Measurements from ENCODE around the gene GTPBP3. TPM values are rescaled to one million over a fixed set of nuclear protein-coding genes. Genes with fewer than 3 reads are reported as not detected.

GTPBP3 gene
- total and polyA plus RNA-seq, 2 of the 13 experiments (the other 11 are each of a cell fraction or from before 2014, with no cell fraction given): 17.5 to 30.0 TPM

GRCh38 chr19:17348700-17349099 is 11.3 kb downstream of the GTPBP3 start:
- 2% methylated on average over 7 of the region's 12 CpGs for WGBS (ENCODE audit: low lambda C conversion rate)
- CTCF ChIA-PET (ENCODE audit: low intra/inter-chr PET ratio, low total read pairs): interaction anchor here (4.2 kb wide), 1 partner anchor 37 kb away, joined by 49 read pairs; no protein-coding TSS in a partner anchor
- peaks cover 19% of the 10 kb centered on the region; the same call in 1 of the 2 replicates for H3K4me1 ChIP-seq (ENCODE audit: insufficient read depth, low read length)
- H3K4me2 ChIP-seq (ENCODE audit: low read depth, low read length): peak overlapping the region; percentile 33; the same call in 1 of the 2 replicates
- no peaks in the 10 kb centered on the region for H3K9me3 ChIP-seq (ENCODE audit: low read length)
- H3K9ac ChIP-seq (ENCODE audit: insufficient read depth, low read depth, low read length): no peak overlapping the region
- no TSS peak for BruUV-seq (replicated peaks)
- no peak overlapping the region for H2AFZ ChIP-seq (ENCODE audit: low read length)
- no peak overlapping the region for H3K27ac ChIP-seq (ENCODE audit: extremely low read length, insufficient read depth, low read length)
- H3K36me3 ChIP-seq (replicated peaks in 1 of 2; ENCODE audit: control insufficient read depth in 1 of 2, insufficient read depth in 2 of 2, low read length in 2 of 2): no peaks in the 10 kb centered on the region
- no peaks in the 10 kb centered on the region for H4K20me1 ChIP-seq (ENCODE audit: insufficient read depth, low read length)
- DNase-seq (ENCODE audit: low spot score) (peak; percentile 42), ATAC-seq (peak; percentile 16; the same call in 1 of the 3 replicates), FAIRE-seq (no peak)
- POLR2A ChIA-PET: interaction anchor here (1.6 kb wide), 1 partner anchor 11 kb away, joined by 5 read pairs; the partner anchor contains the start of gene GTPBP3
- H3K79me2 ChIP-seq (ENCODE audit: insufficient read depth, low read length): no peaks in the 10 kb centered on the region
- intact Hi-C loops (cut with micrococcal nuclease; ENCODE audit: unreplicated experiment): loop anchor here (10.0 kb wide), 1 partner anchor 116 kb away; the partner anchor contains the start of gene NXNL1
- peaks cover 1 to 28% of the 10 kb centered on the region in 2 experiments; a peak in 3 of 5 replicates for H3K27me3 ChIP-seq (ENCODE audit: control insufficient read depth in 1 of 2, insufficient read depth in 2 of 2, low read length in 2 of 2)
- no peak overlapping the region for H3K4me3 ChIP-seq (replicated peaks in 1 of 3; ENCODE audit: insufficient read depth in 1 of 3, low read depth in 2 of 3, low read length in 3 of 3)
- in situ Hi-C loops (cut with HindIII; ENCODE audit: extremely low pct_ligation_motif_present, low pct_unique_long_range_greater_than_20kb): loop anchor here (5.0 kb wide), 1 partner anchor 39 kb away; no protein-coding TSS in a partner anchor
- TF ChIP-seq SOX6 (IDR thresholded peaks at IDR 0.05) (no peak), SOX6 (CRISPR knock-in tag; IDR thresholded peaks at IDR 0.05) (0 out of 2 replicates have a peak, but pooled peaks have one; percentile 10), FOSL2 (CRISPR knock-in tag; IDR thresholded peaks at IDR 0.05) (peak; percentile 81), GABPB1 (CRISPR knock-in tag; IDR thresholded peaks at IDR 0.05) (peak; percentile 15; the same call in 1 of the 2 replicates), TFAP4 (IDR thresholded peaks at IDR 0.05; ENCODE audit: borderline replicate concordance, low read depth) (no peak), ZNF333 (CRISPR knock-in tag; IDR thresholded peaks at IDR 0.05; ENCODE audit: borderline replicate concordance) (no peak), ETV5 (CRISPR knock-in tag; IDR thresholded peaks at IDR 0.05; ENCODE audit: borderline replicate concordance) (peak; percentile 73; the same call in 1 of the 2 replicates), PHF21A (CRISPR knock-in tag; IDR thresholded peaks at IDR 0.05) (0 out of 2 replicates have a peak, but pooled peaks have one; percentile 27), CTCF (CRISPR knock-in tag; IDR thresholded peaks at IDR 0.05) (peak; percentile 20; the same call in 1 of the 2 replicates)
- TF ChIP-seq, protein P1, sequence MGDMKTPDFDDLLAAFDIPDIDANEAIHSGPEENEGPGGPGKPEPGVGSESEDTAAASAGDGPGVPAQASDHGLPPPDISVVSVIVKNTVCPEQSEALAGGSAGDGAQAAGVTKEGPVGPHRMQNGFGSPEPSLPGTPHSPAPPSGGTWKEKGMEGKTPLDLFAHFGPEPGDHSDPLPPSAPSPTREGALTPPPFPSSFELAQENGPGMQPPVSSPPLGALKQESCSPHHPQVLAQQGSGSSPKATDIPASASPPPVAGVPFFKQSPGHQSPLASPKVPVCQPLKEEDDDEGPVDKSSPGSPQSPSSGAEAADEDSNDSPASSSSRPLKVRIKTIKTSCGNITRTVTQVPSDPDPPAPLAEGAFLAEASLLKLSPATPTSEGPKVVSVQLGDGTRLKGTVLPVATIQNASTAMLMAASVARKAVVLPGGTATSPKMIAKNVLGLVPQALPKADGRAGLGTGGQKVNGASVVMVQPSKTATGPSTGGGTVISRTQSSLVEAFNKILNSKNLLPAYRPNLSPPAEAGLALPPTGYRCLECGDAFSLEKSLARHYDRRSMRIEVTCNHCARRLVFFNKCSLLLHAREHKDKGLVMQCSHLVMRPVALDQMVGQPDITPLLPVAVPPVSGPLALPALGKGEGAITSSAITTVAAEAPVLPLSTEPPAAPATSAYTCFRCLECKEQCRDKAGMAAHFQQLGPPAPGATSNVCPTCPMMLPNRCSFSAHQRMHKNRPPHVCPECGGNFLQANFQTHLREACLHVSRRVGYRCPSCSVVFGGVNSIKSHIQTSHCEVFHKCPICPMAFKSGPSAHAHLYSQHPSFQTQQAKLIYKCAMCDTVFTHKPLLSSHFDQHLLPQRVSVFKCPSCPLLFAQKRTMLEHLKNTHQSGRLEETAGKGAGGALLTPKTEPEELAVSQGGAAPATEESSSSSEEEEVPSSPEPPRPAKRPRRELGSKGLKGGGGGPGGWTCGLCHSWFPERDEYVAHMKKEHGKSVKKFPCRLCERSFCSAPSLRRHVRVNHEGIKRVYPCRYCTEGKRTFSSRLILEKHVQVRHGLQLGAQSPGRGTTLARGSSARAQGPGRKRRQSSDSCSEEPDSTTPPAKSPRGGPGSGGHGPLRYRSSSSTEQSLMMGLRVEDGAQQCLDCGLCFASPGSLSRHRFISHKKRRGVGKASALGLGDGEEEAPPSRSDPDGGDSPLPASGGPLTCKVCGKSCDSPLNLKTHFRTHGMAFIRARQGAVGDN (CRISPR knock-in tag; IDR thresholded peaks at IDR 0.05): peak; percentile 32
- TF ChIP-seq, protein P2, sequence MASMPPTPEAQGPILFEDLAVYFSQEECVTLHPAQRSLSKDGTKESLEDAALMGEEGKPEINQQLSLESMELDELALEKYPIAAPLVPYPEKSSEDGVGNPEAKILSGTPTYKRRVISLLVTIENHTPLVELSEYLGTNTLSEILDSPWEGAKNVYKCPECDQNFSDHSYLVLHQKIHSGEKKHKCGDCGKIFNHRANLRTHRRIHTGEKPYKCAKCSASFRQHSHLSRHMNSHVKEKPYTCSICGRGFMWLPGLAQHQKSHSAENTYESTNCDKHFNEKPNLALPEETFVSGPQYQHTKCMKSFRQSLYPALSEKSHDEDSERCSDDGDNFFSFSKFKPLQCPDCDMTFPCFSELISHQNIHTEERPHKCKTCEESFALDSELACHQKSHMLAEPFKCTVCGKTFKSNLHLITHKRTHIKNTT (CRISPR knock-in tag; IDR thresholded peaks at IDR 0.05): no peak
